ENCODE results near the gene FBXO2.

Gene FBXO2

DNA sequence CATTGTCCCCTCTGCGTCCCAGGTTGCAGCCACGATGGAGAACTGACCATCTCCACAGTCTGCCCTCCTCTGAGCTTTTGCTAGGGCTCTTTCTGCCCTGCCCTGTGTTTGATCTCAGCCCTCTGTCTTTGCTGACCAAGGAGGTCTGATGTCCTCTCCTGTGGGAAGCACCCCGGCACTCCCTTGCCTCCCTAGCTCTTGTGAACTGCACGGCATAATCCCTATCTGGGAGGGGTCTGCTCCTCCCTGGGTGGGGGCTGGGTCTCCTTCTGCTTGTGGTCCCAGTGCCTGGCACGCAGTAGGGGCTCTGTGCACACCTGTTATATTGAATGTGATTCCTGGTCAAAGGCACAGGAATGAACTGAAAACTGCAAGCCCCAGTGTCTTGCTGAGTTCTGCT is 39.7 kb upstream of the FBXO2 start:
- Histone ChIP-seq H2AFZ (no peak overlapping the region), H3K4me1 (no peaks in the 10 kb centered on the region), H3K27ac (no peak overlapping the region), H3K27me3 (ENCODE audit: control insufficient read depth, insufficient read depth, low read length) (no peaks in the 10 kb centered on the region), H3K9ac (no peak overlapping the region), H3K4me3 (ENCODE audit: low read depth, low read length) (no peak overlapping the region), H3K9me3 (ENCODE audit: control insufficient read depth, low read length) (no peaks in the 10 kb centered on the region), H3K79me2 (no peaks in the 10 kb centered on the region), H3K4me2 (ENCODE audit: low read length) (no peak overlapping the region), H3K36me3 (ENCODE audit: control insufficient read depth, insufficient read depth, low read length) (no peaks in the 10 kb centered on the region)
- TF ChIP-seq CTCF (IDR thresholded peaks at IDR 0.05), result no peak

DNA sequence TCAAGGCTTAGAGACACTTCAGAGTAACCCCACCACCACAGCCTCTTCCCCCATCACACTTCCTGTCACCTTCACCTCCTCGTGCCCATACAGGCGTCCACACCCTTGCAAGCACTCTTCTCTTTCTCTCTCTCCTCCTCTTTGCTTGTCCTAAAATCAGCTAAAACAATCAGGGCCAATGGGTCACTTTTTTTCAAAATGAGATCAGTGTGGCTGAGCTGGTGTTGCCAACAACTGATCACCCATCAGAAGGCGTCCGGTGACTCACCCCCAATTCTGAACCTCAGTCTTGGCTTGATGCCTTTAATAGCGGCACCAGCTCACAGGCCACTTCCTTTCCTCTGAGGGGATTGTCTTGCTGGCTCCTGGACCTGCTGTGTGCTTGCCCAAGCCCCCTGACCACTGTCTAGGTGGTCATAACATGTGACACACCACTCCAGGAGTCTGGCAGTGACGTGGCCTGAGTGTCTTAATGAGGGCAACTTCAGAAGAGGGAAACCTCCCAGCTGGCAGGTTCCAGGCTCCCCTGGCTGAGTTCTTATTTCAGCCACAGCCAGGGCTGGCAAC is 38.9 kb upstream of the FBXO2 start:
- no peaks in the 10 kb centered on the region for H3K36me3 ChIP-seq (ENCODE audit: control insufficient read depth, insufficient read depth, low read length)
- H3K79me2 ChIP-seq, result no peaks in the 10 kb centered on the region
- no peak overlapping the region for H2AFZ ChIP-seq
- no peaks in the 10 kb centered on the region for H3K4me1 ChIP-seq
- no peak for TF ChIP-seq CTCF (IDR thresholded peaks at IDR 0.05)
- no peak overlapping the region for H3K4me2 ChIP-seq (ENCODE audit: low read length)
- no peaks in the 10 kb centered on the region for H3K27me3 ChIP-seq (ENCODE audit: control insufficient read depth, insufficient read depth, low read length)
- H3K4me3 ChIP-seq (ENCODE audit: low read depth, low read length), result no peak overlapping the region
- H3K9me3 ChIP-seq (ENCODE audit: control insufficient read depth, low read length), result no peaks in the 10 kb centered on the region
- H3K27ac ChIP-seq, result no peak overlapping the region
- H3K9ac ChIP-seq, result no peak overlapping the region

DNA sequence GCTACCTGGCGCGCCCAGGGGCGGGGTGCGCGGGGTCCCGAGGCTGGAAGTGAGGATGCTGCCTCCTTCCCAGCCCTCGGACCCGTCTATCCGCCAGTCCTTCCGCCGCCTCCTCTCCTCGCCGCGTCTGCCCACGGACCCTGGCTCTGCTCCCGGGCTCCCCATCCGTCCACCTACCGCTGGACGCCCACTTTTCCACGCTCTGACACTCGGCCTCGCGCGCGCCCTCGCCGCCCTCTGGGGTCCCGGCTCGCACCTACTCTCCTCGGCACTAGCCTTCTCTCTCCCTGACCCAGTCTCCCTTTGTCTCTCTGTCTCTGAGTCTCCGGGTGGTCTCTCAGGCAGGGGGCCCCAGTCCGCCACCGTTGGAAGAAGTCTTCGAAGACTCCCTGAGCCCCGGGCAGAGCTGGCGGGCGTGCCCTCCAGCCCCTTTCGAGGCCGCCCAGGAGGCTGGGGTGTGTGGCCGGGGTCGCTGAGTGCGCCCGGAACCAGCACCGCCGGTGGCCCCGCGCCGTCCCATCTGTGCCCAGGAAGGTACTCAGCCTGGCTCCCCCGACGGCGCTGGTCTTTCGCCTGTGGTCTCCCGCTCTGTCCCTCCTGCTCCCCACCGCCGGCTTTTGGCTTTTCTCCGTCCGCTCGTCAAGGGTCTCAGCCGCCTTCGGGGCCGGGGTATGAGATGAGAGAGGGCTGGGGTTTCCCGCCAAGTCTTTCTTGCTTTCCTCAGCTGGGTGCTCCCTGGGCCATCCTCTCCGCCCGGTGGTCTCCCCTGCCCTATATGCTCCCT is 37.9 kb upstream of the FBXO2 start:
- Histone ChIP-seq H3K9ac (no peak overlapping the region), H3K36me3 (ENCODE audit: control insufficient read depth, insufficient read depth, low read length) (no peaks in the 10 kb centered on the region), H3K4me3 (ENCODE audit: low read depth, low read length) (no peak overlapping the region), H3K4me1 (no peaks in the 10 kb centered on the region), H3K79me2 (no peaks in the 10 kb centered on the region), H2AFZ (no peak overlapping the region), H3K27ac (no peak overlapping the region), H3K4me2 (ENCODE audit: low read length) (no peak overlapping the region), H3K27me3 (ENCODE audit: control insufficient read depth, insufficient read depth, low read length) (no peaks in the 10 kb centered on the region), H3K9me3 (ENCODE audit: control insufficient read depth, low read length) (no peaks in the 10 kb centered on the region)
- no peak for TF ChIP-seq CTCF (IDR thresholded peaks at IDR 0.05)

GRCh38 chr1:11691302-11691914 is 37.2 kb upstream of the FBXO2 start, which contains the start of gene DRAXIN:
TSS of gene DRAXIN (plus strand) at chr1:11691710. CDS start at chr1:11706259, 14,549 bp downstream.
- H3K9me3 ChIP-seq (ENCODE audit: control insufficient read depth, low read length), result no peaks in the 10 kb centered on the region
- H3K36me3 ChIP-seq (ENCODE audit: control insufficient read depth, insufficient read depth, low read length), result no peaks in the 10 kb centered on the region
- H3K27me3 ChIP-seq (ENCODE audit: control insufficient read depth, insufficient read depth, low read length), result no peaks in the 10 kb centered on the region
- H2AFZ ChIP-seq, result no peak within 1 kb of the TSS
- H3K79me2 ChIP-seq, result no peaks in the 10 kb centered on the region
- peak within 1 kb of the TSS; percentile 11 for H3K4me3 ChIP-seq (ENCODE audit: low read depth, low read length)
- TF ChIP-seq CTCF (IDR thresholded peaks at IDR 0.05), result no peak
- no peak within 1 kb of the TSS for H3K9ac ChIP-seq
- no peak within 1 kb of the TSS for H3K27ac ChIP-seq
- H3K4me2 ChIP-seq (ENCODE audit: low read length), result peak within 1 kb of the TSS; percentile 25
- H3K4me1 ChIP-seq, result no peaks in the 10 kb centered on the region

Data from parathyroid adenoma (tissue), 2 donors.